Upper lobe of left lung (tissue), 6 donors: Measurements from ENCODE around the gene KRTAP10-7. TPM values are rescaled to one million over a fixed set of nuclear protein-coding genes. Genes with fewer than 3 reads are reported as not detected.
A peak's percentile ranks its signal among the peaks of the same experiment; 100 is the strongest.
"Not testable (repeated sequence)": the region's sequence is repeated elsewhere in the genome, so short reads cannot be mapped to it uniquely, and the experiment has no call there.

ENCODE experiments used
- ATAC-seq, 2 donors: fragments of 200-7000 bp; cut with Tn5 transposase; one replicate each; pipeline ENCODE4 v1.9.1; 2022; ENCODE audit warnings: mild to moderate bottlenecking in 2 of 2, moderate library complexity in 2 of 2; ENCODE audit not compliant: low FRiP score in 2 of 2
- DNase-seq, 2 donors: peaks; one replicate each; pipeline ENCODE4 v3.0.0-alpha.2; 2019 to 2020
- H3K27ac ChIP-seq, 4 donors: fragments of 200-600 bp; sonication (generic); one replicate each; pipeline ENCODE4 v1.5.1; 2016 to 2019
- H3K27me3 ChIP-seq, 4 donors: fragments of 200-600 bp; sonication (generic); one replicate each; pipeline ENCODE4 v1.5.1; 2017 to 2019
- H3K36me3 ChIP-seq, 4 donors: fragments of 200-600 bp; sonication (generic); one replicate each; pipeline ENCODE4 v1.5.1; 2016 to 2019
- H3K4me1 ChIP-seq, 4 donors: fragments of 200-600 bp; sonication (generic); one replicate each; pipeline ENCODE4 v1.5.1; 2018 to 2019
- H3K4me3 ChIP-seq, 4 donors: fragments of 200-600 bp; sonication (generic); one replicate each; pipeline ENCODE4 v1.5.1; 2017 to 2019; ENCODE audit warnings: mild to moderate bottlenecking in 2 of 4, moderate library complexity in 1 of 4
- H3K9me3 ChIP-seq, 4 donors: fragments of 200-600 bp; sonication (generic); one replicate each; pipeline ENCODE4 v1.5.1; 2018 to 2019
- EP300 ChIP-seq, 4 donors: sonication (generic); formaldehyde crosslinking; IDR thresholded peaks; one replicate each; pipeline ENCODE4 v1.5.1; 2017; ENCODE audit warnings: antibody characterized with exemption in 4 of 4, control low read depth in 2 of 4
- POLR2A ChIP-seq, 4 donors: fragments of 450-650 bp; IDR thresholded peaks; one replicate each; pipeline ENCODE4 v1.5.1; 2016 to 2017; ENCODE audit warnings: antibody characterized with exemption in 4 of 4, mild to moderate bottlenecking in 2 of 4
- POLR2AphosphoS5 ChIP-seq, 2 donors: sonication (generic); formaldehyde crosslinking; IDR thresholded peaks; one replicate each; pipeline ENCODE4 v1.5.1; 2017; ENCODE audit warnings: antibody characterized with exemption in 2 of 2
- WGBS, 2 donors: methylation state at CpG; one replicate each; pipeline ENCODE4 v1.1.5; 2017 to 2018; 5-methylcytosine and 5-hydroxymethylcytosine counted together
- total RNA-seq, 6 donors: library from RNA; depleted of rRNA in 4 of 6; stranded (reverse); fragments of >200 nt in 4 of 6; gene quantifications; one replicate each; pipeline versions ENCODE4 v1.1.0 to v1.2.1, GENCODE V29; 2016 to 2021
- TF ChIP-seq, protein P1 (sequence below), 6 experiments: fragments of 450-650 bp in 4 of 6; fragments of 200-600 bp in 2 of 6; sonication (generic) in 2 of 6; IDR thresholded peaks; one replicate each; pipeline ENCODE4 v1.5.1; 2016 to 2019; ENCODE audit warnings: antibody characterized with exemption in 6 of 6
- donor health status: DM: no; HTN: no; CAD: no; lungs with moderate emphysema.
- donor health status: DM: no; HTN: yes; CAD: no; lungs with severe emphysema.

Gene KRTAP10-7
- total RNA-seq, 6 donors from 2014 or later: not detected

- Histone ChIP-seq H3K4me3 (no peak overlapping the region), H3K4me1 (no peaks in the 10 kb centered on the region), H3K27me3 (no peaks in the 10 kb centered on the region), H3K36me3 (no peaks in the 10 kb centered on the region), H3K9me3 (no peaks in the 10 kb centered on the region), H3K27ac (no peak overlapping the region)
- DNase-seq: peak in 1 of 2 donors; percentile 49
- no peak for TF ChIP-seq EP300 (IDR thresholded peaks at IDR 0.05)
- TF ChIP-seq POLR2A (IDR thresholded peaks at IDR 0.05): no peak
- TF ChIP-seq, protein P1, sequence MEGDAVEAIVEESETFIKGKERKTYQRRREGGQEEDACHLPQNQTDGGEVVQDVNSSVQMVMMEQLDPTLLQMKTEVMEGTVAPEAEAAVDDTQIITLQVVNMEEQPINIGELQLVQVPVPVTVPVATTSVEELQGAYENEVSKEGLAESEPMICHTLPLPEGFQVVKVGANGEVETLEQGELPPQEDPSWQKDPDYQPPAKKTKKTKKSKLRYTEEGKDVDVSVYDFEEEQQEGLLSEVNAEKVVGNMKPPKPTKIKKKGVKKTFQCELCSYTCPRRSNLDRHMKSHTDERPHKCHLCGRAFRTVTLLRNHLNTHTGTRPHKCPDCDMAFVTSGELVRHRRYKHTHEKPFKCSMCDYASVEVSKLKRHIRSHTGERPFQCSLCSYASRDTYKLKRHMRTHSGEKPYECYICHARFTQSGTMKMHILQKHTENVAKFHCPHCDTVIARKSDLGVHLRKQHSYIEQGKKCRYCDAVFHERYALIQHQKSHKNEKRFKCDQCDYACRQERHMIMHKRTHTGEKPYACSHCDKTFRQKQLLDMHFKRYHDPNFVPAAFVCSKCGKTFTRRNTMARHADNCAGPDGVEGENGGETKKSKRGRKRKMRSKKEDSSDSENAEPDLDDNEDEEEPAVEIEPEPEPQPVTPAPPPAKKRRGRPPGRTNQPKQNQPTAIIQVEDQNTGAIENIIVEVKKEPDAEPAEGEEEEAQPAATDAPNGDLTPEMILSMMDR (IDR thresholded peaks at IDR 0.05): no peak
- TF ChIP-seq POLR2AphosphoS5 (IDR thresholded peaks at IDR 0.05): no peak
- 81 to 82% methylated on average over 13 of the region's 13 CpGs for WGBS, 2 donors
- ATAC-seq: no peak
Measured at GRCh38 chr21:44555200-44555875, 45.1 kb upstream of the KRTAP10-7 start.

DNA sequence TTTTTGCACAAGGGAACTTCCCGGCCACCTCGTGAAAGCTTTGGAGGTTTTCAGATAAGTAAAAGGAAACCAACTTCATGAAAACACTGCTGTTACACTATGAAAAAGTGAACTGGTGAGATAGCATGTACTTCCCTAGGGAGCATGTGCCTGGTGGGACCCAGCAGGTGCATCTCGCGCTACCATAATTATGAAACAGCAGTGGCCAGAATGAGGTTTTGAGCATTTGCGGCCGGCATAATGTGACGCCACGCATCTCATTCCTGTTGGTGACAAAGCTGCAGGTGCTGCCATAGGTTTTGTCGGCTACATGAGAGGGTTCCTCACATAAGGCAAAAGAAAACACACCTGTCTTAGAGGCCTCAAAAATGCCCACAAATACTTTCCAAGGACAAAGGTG lies 43.5 kb upstream of the KRTAP10-7 start:
- Histone ChIP-seq H3K27ac (no peak overlapping the region), H3K27me3 (no peaks in the 10 kb centered on the region), H3K36me3 (no peaks in the 10 kb centered on the region), H3K4me1 (no peaks in the 10 kb centered on the region), H3K9me3 (no peaks in the 10 kb centered on the region), H3K4me3 (no peak overlapping the region)
- ATAC-seq: no peak
- no peak for DNase-seq
- WGBS, 2 donors: 77 to 82% methylated on average over 9 of the region's 9 CpGs
- no peak for TF ChIP-seq POLR2A (IDR thresholded peaks at IDR 0.05)
- TF ChIP-seq, protein P1 (IDR thresholded peaks at IDR 0.05): no peak
- no peak for TF ChIP-seq EP300 (IDR thresholded peaks at IDR 0.05)
- TF ChIP-seq POLR2AphosphoS5 (IDR thresholded peaks at IDR 0.05): no peak

- WGBS, 2 donors: 63 to 67% methylated on average over 26 to 30 of the region's 30 CpGs
- ATAC-seq (no peak), DNase-seq (peak in 1 of 2 donors; percentile 65)
- H3K27me3 ChIP-seq: no peaks in the 10 kb centered on the region
- no peaks in the 10 kb centered on the region for H3K36me3 ChIP-seq
- H3K4me3 ChIP-seq: no peak overlapping the region
- H3K27ac ChIP-seq: no peak overlapping the region
- peaks cover 0 to 7% (median 0%) of the 10 kb centered on the region in 4 donors for H3K9me3 ChIP-seq
- TF ChIP-seq EP300 (IDR thresholded peaks at IDR 0.05) (no peak), POLR2AphosphoS5 (IDR thresholded peaks at IDR 0.05) (no peak), POLR2A (IDR thresholded peaks at IDR 0.05) (no peak)
- TF ChIP-seq, protein P1 (IDR thresholded peaks at IDR 0.05): no peak
- no peaks in the 10 kb centered on the region for H3K4me1 ChIP-seq
Measured at GRCh38 chr21:44557491-44558328, 42.7 kb upstream of the KRTAP10-7 start.

DNA sequence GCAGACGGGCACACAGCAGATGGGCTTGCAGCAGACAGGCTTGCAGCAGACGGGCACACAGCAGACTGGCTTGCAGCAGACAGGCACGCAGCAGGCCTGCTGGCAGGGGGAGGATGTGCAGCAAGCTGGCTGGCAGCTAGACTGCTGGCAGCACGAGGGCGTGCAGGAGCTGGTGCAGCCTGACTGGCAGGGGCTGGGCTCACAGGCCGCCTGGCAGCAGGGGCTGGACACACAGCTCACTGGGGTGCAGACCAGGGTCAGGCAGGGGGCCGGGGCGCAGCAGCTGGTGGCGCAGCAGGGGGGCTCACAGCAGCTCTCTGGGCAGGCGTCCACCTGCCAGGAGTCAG lies 42.1 kb upstream of the KRTAP10-7 start:
- DNase-seq: peak in 1 of 2 donors; percentile 64
- H3K36me3 ChIP-seq, H3K27ac ChIP-seq, ATAC-seq, H3K27me3 ChIP-seq, H3K9me3 ChIP-seq, H3K4me1 ChIP-seq, H3K4me3 ChIP-seq: not testable (repeated sequence)
- WGBS, 2 donors: 80 to 85% methylated on average over 4 to 7 of the region's 10 CpGs

GRCh38 chr21:44558695-44559094 lies 41.7 kb upstream of the KRTAP10-7 start, which contains the start of gene KRTAP10-3:
Gene KRTAP10-3, minus strand, starts transcription at chr21:44558795. Its CDS starts 80 bp downstream, at chr21:44558715.
- Histone ChIP-seq H3K4me3 (no peak within 1 kb of the TSS), H3K36me3 (no peaks in the 10 kb centered on the region), H3K9me3 (peaks cover 0 to 8% (median 0%) of the 10 kb centered on the region in 4 donors), H3K27ac (no peak within 1 kb of the TSS), H3K4me1 (no peaks in the 10 kb centered on the region), H3K27me3 (no peaks in the 10 kb centered on the region)
- DNase-seq: no peak
- peak in 1 of 2 donors; percentile 37 for ATAC-seq
- no peak for TF ChIP-seq EP300 (IDR thresholded peaks at IDR 0.05)
- 64 to 79% methylated on average over 5 of the region's 5 CpGs for whole genome bisulfite sequencing, 2 donors
